Measurements from ENCODE around the gene SCAANT1. TPM values are rescaled to one million over a fixed set of nuclear protein-coding genes. Genes with fewer than 3 reads are reported as not detected.

SCAANT1 gene
- total RNA-seq, 1 donor from 2014 or later, result not detected

GRCh38 chr3:63932509-63933212 lies 20.5 kb upstream of the SCAANT1 start:
- Mint-ChIP-seq H3K27ac (no peak overlapping the region), H3K9me3 (no peaks in the 10 kb centered on the region), H3K27me3 (no peaks in the 10 kb centered on the region), H3K36me3 (peaks cover 12% of the 10 kb centered on the region), H3K4me3 (no peak overlapping the region), H3K4me1 (ENCODE audit: unreplicated experiment) (peaks cover 37% of the 10 kb centered on the region)
- no peak for DNase-seq (ENCODE audit: extremely low spot score, unreplicated experiment)
- TF ChIP-seq CTCF (conservative IDR thresholded peaks at IDR 0.05), result no peak

GRCh38 chr3:63931290-63931689 lies 19.1 kb upstream of the SCAANT1 start:
- H3K27ac Mint-ChIP-seq, result no peak overlapping the region
- no peak for DNase-seq (ENCODE audit: extremely low spot score, unreplicated experiment)
- peak; percentile 50 for TF ChIP-seq CTCF (conservative IDR thresholded peaks at IDR 0.05)
- peaks cover 28% of the 10 kb centered on the region for H3K4me1 Mint-ChIP-seq (ENCODE audit: unreplicated experiment)
- H3K4me3 Mint-ChIP-seq, result no peak overlapping the region
- no peaks in the 10 kb centered on the region for H3K27me3 Mint-ChIP-seq
- peaks cover 21% of the 10 kb centered on the region for H3K36me3 Mint-ChIP-seq
- H3K9me3 Mint-ChIP-seq, result no peaks in the 10 kb centered on the region

GRCh38 chr3:63927422-63928280 lies 15.5 kb upstream of the SCAANT1 start:
- no peak for DNase-seq (ENCODE audit: extremely low spot score, unreplicated experiment)
- peaks cover 48% of the 10 kb centered on the region for H3K36me3 Mint-ChIP-seq
- no peak overlapping the region for H3K4me3 Mint-ChIP-seq
- H3K27ac Mint-ChIP-seq, result no peak overlapping the region
- no peak for TF ChIP-seq CTCF (conservative IDR thresholded peaks at IDR 0.05)
- peaks cover 14% of the 10 kb centered on the region for H3K4me1 Mint-ChIP-seq (ENCODE audit: unreplicated experiment)
- no peaks in the 10 kb centered on the region for H3K27me3 Mint-ChIP-seq
- peaks cover 7% of the 10 kb centered on the region for H3K9me3 Mint-ChIP-seq

GRCh38 chr3:63926309-63926708 lies 14.1 kb upstream of the SCAANT1 start:
- no peak overlapping the region for H3K27ac Mint-ChIP-seq
- DNase-seq (ENCODE audit: extremely low spot score, unreplicated experiment), result no peak
- H3K4me3 Mint-ChIP-seq, result no peak overlapping the region
- peaks cover 7% of the 10 kb centered on the region for H3K9me3 Mint-ChIP-seq
- H3K27me3 Mint-ChIP-seq, result no peaks in the 10 kb centered on the region
- H3K36me3 Mint-ChIP-seq, result peaks cover 53% of the 10 kb centered on the region
- no peak for TF ChIP-seq CTCF (conservative IDR thresholded peaks at IDR 0.05)
- H3K4me1 Mint-ChIP-seq (ENCODE audit: unreplicated experiment), result peaks cover 8% of the 10 kb centered on the region

GRCh38 chr3:63922491-63923199 lies 10.5 kb upstream of the SCAANT1 start:
- H3K27me3 Mint-ChIP-seq, result no peaks in the 10 kb centered on the region
- H3K4me3 Mint-ChIP-seq, result no peak overlapping the region
- peaks cover 9% of the 10 kb centered on the region for H3K4me1 Mint-ChIP-seq (ENCODE audit: unreplicated experiment)
- no peak for TF ChIP-seq CTCF (conservative IDR thresholded peaks at IDR 0.05)
- no peak for DNase-seq (ENCODE audit: extremely low spot score, unreplicated experiment)
- peaks cover 7% of the 10 kb centered on the region for H3K9me3 Mint-ChIP-seq
- peaks cover 48% of the 10 kb centered on the region for H3K36me3 Mint-ChIP-seq
- H3K27ac Mint-ChIP-seq, result no peak overlapping the region

Data from type B pancreatic cell (in vitro differentiated cells).